GM23338 (cell line): ENCODE data around the gene KRT7. TPM values are rescaled to one million over a fixed set of nuclear protein-coding genes. Genes with fewer than 3 reads are reported as not detected.

Experiments used
- ATAC-seq: fragments of 200-7000 bp; cut with Tn5 transposase; 3 replicates; pipeline ENCODE4 v1.9.1; 2020
- DNase-seq: peaks from one replicate; pipeline ENCODE4 v3.0.0-alpha.2; 2015; ENCODE audit warnings: low spot score
- H2AFZ ChIP-seq: fragments of 200-600 bp; sonication (generic); 2 replicates; pipeline ENCODE4 v1.8.0; 2016; ENCODE audit warnings: antibody characterized with exemption, mild to moderate bottlenecking, moderate library complexity
- H3F3A ChIP-seq: fragments of 200-600 bp; sonication (generic); replicated peaks from 2 replicates; pipeline ENCODE4 v1.8.0; 2017; ENCODE audit warnings: antibody characterized with exemption, mixed run types, low read depth
- H3K27ac ChIP-seq: fragments of 200-600 bp; sonication (generic); 2 replicates; pipeline ENCODE4 v1.6.1; 2016; ENCODE audit warnings: low read depth
- H3K27me3 ChIP-seq: fragments of 200-600 bp; sonication (generic); 2 replicates; pipeline ENCODE4 v1.8.0; 2016; ENCODE audit warnings: mild to moderate bottlenecking, mixed run types, moderate library complexity; ENCODE audit not compliant: insufficient read depth
- H3K36me3 ChIP-seq: fragments of 200-600 bp; sonication (generic); 2 replicates; pipeline ENCODE4 v1.8.0; 2016; ENCODE audit warnings: mild to moderate bottlenecking; ENCODE audit not compliant: insufficient read depth
- H3K4me1 ChIP-seq: fragments of 200-600 bp; sonication (generic); 2 replicates; pipeline ENCODE4 v1.8.0; 2016; ENCODE audit warnings: mild to moderate bottlenecking, moderate library complexity; ENCODE audit not compliant: insufficient read depth
- H3K4me2 ChIP-seq: fragments of 200-600 bp; sonication (generic); 2 replicates; pipeline ENCODE4 v1.7.1; 2017; ENCODE audit warnings: mixed run types
- H3K4me3 ChIP-seq: fragments of 200-600 bp; sonication (generic); 2 replicates; pipeline ENCODE4 v1.6.1; 2016; ENCODE audit warnings: mixed run types
- H3K79me2 ChIP-seq: fragments of 200-600 bp; sonication (generic); replicated peaks from 2 replicates; pipeline ENCODE4 v1.8.0; 2017; ENCODE audit warnings: mild to moderate bottlenecking; ENCODE audit not compliant: insufficient read depth
- H3K9me2 ChIP-seq: fragments of 200-600 bp; sonication (generic); 2 replicates; pipeline ENCODE4 v1.8.0; 2017; ENCODE audit not compliant: insufficient read depth
- H4K20me1 ChIP-seq: fragments of 200-600 bp; sonication (generic); replicated peaks from 2 replicates; pipeline ENCODE4 v1.8.0; 2017; ENCODE audit warnings: mild to moderate bottlenecking; ENCODE audit not compliant: insufficient read depth
- H3K27ac Mint-ChIP-seq: 2 replicates; pipeline ENCODE4 v1.8.0; 2020; ENCODE audit warnings: inconsistent platforms, mild to moderate bottlenecking, moderate library complexity, mixed read lengths
- H3K27me3 Mint-ChIP-seq: 3 replicates; pipeline ENCODE4 v1.8.0; 2022; ENCODE audit warnings: low read depth, mild to moderate bottlenecking, moderate library complexity, mixed read lengths, inconsistent platforms; ENCODE audit not compliant: insufficient read depth, poor library complexity
- H3K36me3 Mint-ChIP-seq: 3 replicates; pipeline ENCODE4 v1.8.0; 2021; ENCODE audit warnings: low read depth, mild to moderate bottlenecking, inconsistent platforms, moderate library complexity, mixed read lengths
- H3K4me1 Mint-ChIP-seq: 3 replicates; pipeline ENCODE4 v1.8.0; 2020; ENCODE audit warnings: mild to moderate bottlenecking, inconsistent platforms, mixed read lengths
- H3K4me3 Mint-ChIP-seq: 3 replicates; pipeline ENCODE4 v1.8.0; 2021; ENCODE audit warnings: moderate library complexity, mild to moderate bottlenecking, inconsistent platforms, mixed read lengths
- H3K9me3 Mint-ChIP-seq: 3 replicates; pipeline ENCODE4 v1.8.0; 2020; ENCODE audit warnings: moderate library complexity, mild to moderate bottlenecking, inconsistent platforms, mixed read lengths
- CREB1 ChIP-seq: fragments of 250-450 bp; sonication (Bioruptor Pico); IDR thresholded peaks from 2 replicates; pipeline ENCODE4 v1.5.0; 2020; ENCODE audit warnings: low read depth, mild to moderate bottlenecking, moderate library complexity
- CTCF ChIP-seq, 2 experiments: fragments of 200-600 bp in 1 of 2; sonication (generic) in 1 of 2; conservative IDR thresholded peaks; 2 replicates each; pipeline versions ENCODE4 v1.5.1 to v1.6.1; 2016 to 2017; ENCODE audit warnings: antibody characterized with exemption in 2 of 2, low read depth in 2 of 2, mild to moderate bottlenecking in 2 of 2, moderate library complexity in 1 of 2
- ETS1 ChIP-seq: IDR thresholded peaks from 2 replicates; pipeline ENCODE4 v1.6.1; 2016; ENCODE audit warnings: antibody characterized with exemption
- EZH2phosphoT487 ChIP-seq: fragments of 200-600 bp; sonication (generic); IDR thresholded peaks from one replicate; pipeline ENCODE4 v1.8.1; 2018; ENCODE audit warnings: antibody characterized with exemption; ENCODE audit not compliant: unreplicated experiment
- ZNF114 ChIP-seq: fragments of 250-450 bp; sonication (Bioruptor Pico); IDR thresholded peaks from 2 replicates; pipeline ENCODE4 v1.5.0; 2020; ENCODE audit warnings: mild to moderate bottlenecking, moderate library complexity
- ZNF462 ChIP-seq: fragments of 250-450 bp; sonication (Bioruptor Pico); IDR thresholded peaks from 2 replicates; pipeline ENCODE4 v1.5.0; 2020; ENCODE audit warnings: mild to moderate bottlenecking, moderate library complexity
- polyA plus RNA-seq: library from polyadenylated mRNA; unstranded; fragments of >200 nt; fragmentation: Nextera tagmentation; extraction: Ambion mirVana; gene quantifications from 2 replicates; pipeline ENCODE4 v1.2.1, GENCODE V29; 2016
- total RNA-seq: library from RNA; depleted of rRNA; stranded (reverse); fragments of >200 nt; shearing (Covaris generic); gene quantifications from 2 replicates; pipeline ENCODE4 v1.2.3, GENCODE V29; 2014

Gene KRT7
- total and polyA plus RNA-seq, 2 experiments from 2014 or later, result 6.5 to 9.4 TPM

GRCh38 chr12:52248541-52249461 lies 15.8 kb downstream of the KRT7 start (continued):
- TF ChIP-seq ZNF462 (CRISPR knock-in tag) (no peak), CREB1 (CRISPR knock-in tag) (no peak), ZNF114 (CRISPR knock-in tag) (no peak), EZH2phosphoT487 (no peak), CTCF (conservative IDR thresholded peaks at IDR 0.05; ENCODE audit: low read depth in 2 of 2) (no peak)

- DNase-seq, result no peak
- H3F3A ChIP-seq, result no peaks in the 10 kb centered on the region
- H3K4me2 ChIP-seq, result peak overlapping the region; percentile 83
- no peak overlapping the region for H3K27ac ChIP-seq
- peak overlapping the region; percentile 69 for H3K4me3 Mint-ChIP-seq
- no peaks in the 10 kb centered on the region for H4K20me1 ChIP-seq
- H3K4me1 ChIP-seq, result no peaks in the 10 kb centered on the region
- H3K36me3 Mint-ChIP-seq, result no peaks in the 10 kb centered on the region
- H3K4me3 ChIP-seq, result peak overlapping the region; percentile 59
- no peak for TF ChIP-seq ETS1
- TF ChIP-seq CTCF (conservative IDR thresholded peaks at IDR 0.05; ENCODE audit: low read depth in 2 of 2), result no peak
- H3K27me3 Mint-ChIP-seq, result peaks cover 28% of the 10 kb centered on the region
- H3K4me1 Mint-ChIP-seq, result peaks cover 40% of the 10 kb centered on the region
- peak overlapping the region; percentile 88 for H2AFZ ChIP-seq
- no peaks in the 10 kb centered on the region for H3K9me3 Mint-ChIP-seq
- no peak for ATAC-seq
- H3K36me3 ChIP-seq, result no peaks in the 10 kb centered on the region
- H3K27ac Mint-ChIP-seq, result no peak overlapping the region
- H3K79me2 ChIP-seq, result no peaks in the 10 kb centered on the region
- no peaks in the 10 kb centered on the region for H3K9me2 ChIP-seq
- peaks cover 25% of the 10 kb centered on the region for H3K27me3 ChIP-seq
Observed at GRCh38 chr12:52249511-52250047, 16.5 kb downstream of the KRT7 start.
